BLaER1 (cell line): ENCODE results near the gene OR4F16.
"Not testable (repeated sequence)": the region's sequence is repeated elsewhere in the genome, so short reads cannot be mapped to it uniquely, and the experiment has no call there.

Source experiments
- H3K27ac ChIP-seq: shearing (Covaris generic); formaldehyde crosslinking; 2 replicates; pipeline ENCODE4 v1.8.1; 2022
- H3K27me3 ChIP-seq: shearing (Covaris generic); formaldehyde crosslinking; 2 replicates; pipeline ENCODE4 v1.8.1; 2022
- H3K36me3 ChIP-seq: shearing (Covaris generic); formaldehyde crosslinking; 2 replicates; pipeline ENCODE4 v1.8.1; 2022
- H3K4me1 ChIP-seq: shearing (Covaris generic); formaldehyde crosslinking; 2 replicates; pipeline ENCODE4 v1.8.1; 2022
- H3K4me2 ChIP-seq: shearing (Covaris generic); formaldehyde crosslinking; 2 replicates; pipeline ENCODE4 v1.8.1; 2022
- H3K4me3 ChIP-seq: shearing (Covaris generic); formaldehyde crosslinking; 2 replicates; pipeline ENCODE4 v1.8.1; 2022
- H3K9ac ChIP-seq: shearing (Covaris generic); formaldehyde crosslinking; 2 replicates; pipeline ENCODE4 v1.8.1; 2022
- H3K9me3 ChIP-seq: shearing (Covaris generic); formaldehyde crosslinking; 2 replicates; pipeline ENCODE4 v1.8.1; 2022
- H4K20me1 ChIP-seq: shearing (Covaris generic); formaldehyde crosslinking; 2 replicates; pipeline ENCODE4 v1.8.1; 2022

The OR4F16 gene

GRCh38 chr1:686554-686953 lies at the start of gene OR4F16:
Gene OR4F16, minus strand, starts transcription at chr1:686654. Its CDS starts 0 bp downstream, at chr1:686654.
- H4K20me1 ChIP-seq, H3K4me2 ChIP-seq, H3K27ac ChIP-seq, H3K9ac ChIP-seq, H3K4me3 ChIP-seq, H3K27me3 ChIP-seq, H3K36me3 ChIP-seq, H3K4me1 ChIP-seq, H3K9me3 ChIP-seq: not testable (repeated sequence)

- not testable (repeated sequence) for H3K4me3 ChIP-seq, H3K27me3 ChIP-seq, H3K9me3 ChIP-seq, H3K4me1 ChIP-seq, H4K20me1 ChIP-seq, H3K4me2 ChIP-seq, H3K36me3 ChIP-seq, H3K27ac ChIP-seq, H3K9ac ChIP-seq
These were observed 47.2 kb upstream of the OR4F16 start for GRCh38 chr1:733649-734048.

- not testable (repeated sequence) for H3K4me1 ChIP-seq, H3K4me3 ChIP-seq, H3K27ac ChIP-seq, H3K9me3 ChIP-seq, H3K4me2 ChIP-seq, H3K36me3 ChIP-seq, H3K9ac ChIP-seq, H4K20me1 ChIP-seq, H3K27me3 ChIP-seq
These were observed 40.6 kb upstream of the OR4F16 start for GRCh38 chr1:727040-727439.
